ENCODE results near the gene NUCKS1.

The NUCKS1 gene

DNA sequence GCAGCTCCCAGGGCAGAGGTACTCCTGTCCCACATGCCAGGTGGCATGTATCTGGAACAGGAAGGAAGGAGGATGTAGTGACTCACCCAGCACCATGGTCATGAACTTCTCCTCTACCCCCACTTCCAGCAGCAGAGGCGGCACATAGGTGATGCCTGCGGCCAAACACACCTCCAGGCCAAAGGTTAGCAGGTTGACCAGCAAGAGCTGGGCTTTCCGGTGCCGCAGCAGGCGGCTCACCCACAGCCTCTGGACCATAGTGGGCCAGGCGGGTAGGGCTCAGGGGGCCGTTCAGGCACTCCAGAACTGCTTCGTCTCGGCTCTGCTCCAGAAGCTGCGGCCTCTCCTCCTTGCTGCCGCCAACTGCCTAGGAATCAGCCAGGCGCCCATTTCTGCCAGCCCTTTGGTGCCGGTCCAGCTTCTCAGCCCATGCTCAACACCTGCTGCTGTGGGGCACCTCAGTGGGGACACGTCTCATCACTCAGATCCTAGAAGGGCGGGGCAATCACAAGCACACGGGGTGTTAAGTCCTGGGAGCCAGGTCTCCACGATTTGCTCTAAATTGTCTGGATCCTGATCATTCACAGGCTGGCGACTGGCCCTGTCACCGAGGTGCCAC is 85.5 kb downstream of the NUCKS1 start (continued):
- TF ChIP-seq, protein P1, sequence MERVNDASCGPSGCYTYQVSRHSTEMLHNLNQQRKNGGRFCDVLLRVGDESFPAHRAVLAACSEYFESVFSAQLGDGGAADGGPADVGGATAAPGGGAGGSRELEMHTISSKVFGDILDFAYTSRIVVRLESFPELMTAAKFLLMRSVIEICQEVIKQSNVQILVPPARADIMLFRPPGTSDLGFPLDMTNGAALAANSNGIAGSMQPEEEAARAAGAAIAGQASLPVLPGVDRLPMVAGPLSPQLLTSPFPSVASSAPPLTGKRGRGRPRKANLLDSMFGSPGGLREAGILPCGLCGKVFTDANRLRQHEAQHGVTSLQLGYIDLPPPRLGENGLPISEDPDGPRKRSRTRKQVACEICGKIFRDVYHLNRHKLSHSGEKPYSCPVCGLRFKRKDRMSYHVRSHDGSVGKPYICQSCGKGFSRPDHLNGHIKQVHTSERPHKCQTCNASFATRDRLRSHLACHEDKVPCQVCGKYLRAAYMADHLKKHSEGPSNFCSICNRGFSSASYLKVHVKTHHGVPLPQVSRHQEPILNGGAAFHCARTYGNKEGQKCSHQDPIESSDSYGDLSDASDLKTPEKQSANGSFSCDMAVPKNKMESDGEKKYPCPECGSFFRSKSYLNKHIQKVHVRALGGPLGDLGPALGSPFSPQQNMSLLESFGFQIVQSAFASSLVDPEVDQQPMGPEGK (CRISPR knock-in tag; IDR thresholded peaks at IDR 0.05; ENCODE audit: borderline replicate concordance): no peak
- TF ChIP-seq TOX (CRISPR knock-in tag; IDR thresholded peaks at IDR 0.05; ENCODE audit: borderline replicate concordance): no peak
- TF ChIP-seq PPARA (CRISPR knock-in tag; IDR thresholded peaks at IDR 0.05; ENCODE audit: borderline replicate concordance): no peak
- no peak for TF ChIP-seq ZFP3 (CRISPR knock-in tag; IDR thresholded peaks at IDR 0.05)
- TF ChIP-seq, protein P2, sequence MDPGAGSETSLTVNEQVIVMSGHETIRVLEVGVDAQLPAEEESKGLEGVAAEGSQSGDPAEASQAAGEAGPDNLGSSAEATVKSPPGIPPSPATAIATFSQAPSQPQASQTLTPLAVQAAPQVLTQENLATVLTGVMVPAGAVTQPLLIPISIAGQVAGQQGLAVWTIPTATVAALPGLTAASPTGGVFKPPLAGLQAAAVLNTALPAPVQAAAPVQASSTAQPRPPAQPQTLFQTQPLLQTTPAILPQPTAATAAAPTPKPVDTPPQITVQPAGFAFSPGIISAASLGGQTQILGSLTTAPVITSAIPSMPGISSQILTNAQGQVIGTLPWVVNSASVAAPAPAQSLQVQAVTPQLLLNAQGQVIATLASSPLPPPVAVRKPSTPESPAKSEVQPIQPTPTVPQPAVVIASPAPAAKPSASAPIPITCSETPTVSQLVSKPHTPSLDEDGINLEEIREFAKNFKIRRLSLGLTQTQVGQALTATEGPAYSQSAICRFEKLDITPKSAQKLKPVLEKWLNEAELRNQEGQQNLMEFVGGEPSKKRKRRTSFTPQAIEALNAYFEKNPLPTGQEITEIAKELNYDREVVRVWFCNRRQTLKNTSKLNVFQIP (CRISPR knock-in tag; IDR thresholded peaks at IDR 0.05; ENCODE audit: borderline replicate concordance, low read depth): no peak
- no peak for TF ChIP-seq ARNTL (CRISPR knock-in tag; IDR thresholded peaks at IDR 0.05; ENCODE audit: borderline replicate concordance, low read depth)

DNA sequence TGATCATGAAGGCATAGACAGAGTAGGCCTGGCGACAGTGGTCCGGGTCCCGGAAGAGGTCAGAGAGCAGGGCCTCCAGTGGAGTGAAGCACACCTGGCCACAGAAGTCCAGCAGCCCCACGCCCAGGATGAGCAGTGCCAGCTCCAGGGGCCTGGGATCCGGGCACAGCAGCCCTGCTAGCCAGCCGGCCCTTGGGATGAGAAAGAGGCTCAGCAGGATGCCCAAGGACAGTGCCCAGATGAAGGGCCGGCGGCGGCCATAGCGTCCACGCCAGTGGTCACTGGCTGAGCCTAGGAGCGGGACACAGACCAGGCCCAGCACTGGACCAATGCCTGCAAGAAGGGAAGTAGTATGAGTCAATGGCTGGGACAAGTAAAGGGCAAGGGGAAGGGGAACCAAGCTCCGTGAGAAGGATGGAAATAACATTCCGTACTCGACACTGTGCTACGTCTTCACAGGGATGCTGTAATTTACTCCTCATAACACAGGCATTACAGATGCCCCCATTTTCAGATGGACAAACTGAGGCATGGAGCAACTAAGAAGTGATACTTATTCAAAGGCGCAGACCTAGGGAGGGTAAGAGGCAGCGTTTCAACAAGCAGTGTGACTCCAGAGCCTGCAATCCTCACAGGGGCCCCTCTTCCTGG is 86.6 kb downstream of the NUCKS1 start:
- no peak for ATAC-seq
- TF ChIP-seq ZNF565 (CRISPR knock-in tag; conservative IDR thresholded peaks at IDR 0.05; ENCODE audit: low read depth) (no peak), BACH2 (CRISPR knock-in tag; IDR thresholded peaks at IDR 0.05; ENCODE audit: borderline replicate concordance) (no peak), GLIS3 (CRISPR knock-in tag; IDR thresholded peaks at IDR 0.05) (no peak), TOX (CRISPR knock-in tag; IDR thresholded peaks at IDR 0.05; ENCODE audit: borderline replicate concordance) (no peak), SNAI2 (CRISPR knock-in tag; IDR thresholded peaks at IDR 0.05) (no peak), ZC3H10 (CRISPR knock-in tag; IDR thresholded peaks at IDR 0.05) (no peak), ZFP3 (CRISPR knock-in tag; IDR thresholded peaks at IDR 0.05) (no peak)
